ENCODE measurements around the gene FAH. TPM values are rescaled to one million over a fixed set of nuclear protein-coding genes. Genes with fewer than 3 reads are reported as not detected.

FAH gene
- total and polyA plus RNA-seq, 2 donors (not counting 1 experiment from before 2014, with no cell fraction given) = 1.1 to 5.1 TPM

- H3K27ac ChIP-seq (ENCODE audit: low read length in 2 of 2) = no peak overlapping the region
- ATAC-seq (ENCODE audit: low read depth) = no peak
- peak overlapping the region; percentile 68 for H3K9ac ChIP-seq (ENCODE audit: low read length)
- ChIA-PET CTCF (interaction anchor here (0.7 to 2.0 kb wide), 4 partner anchors 16 to 116 kb away, joined by 3 to 4 read pairs (median 4); no protein-coding TSS in a partner anchor), POLR2A (interaction anchor here (0.5 to 2.0 kb wide), 3 partner anchors 92 to 229 kb away, joined by 3 to 10 read pairs (median 7); partner anchors contain the start of gene ZFAND6)
- Mint-ChIP-seq H3K27ac (no peak overlapping the region), H3K4me1 (peaks cover 21% of the 10 kb centered on the region), H3K9me3 (ENCODE audit: insufficient read depth) (no peaks in the 10 kb centered on the region), H3K27me3 (no peaks in the 10 kb centered on the region), H3K4me3 (peak overlapping the region; percentile 81)
- peak overlapping the region; percentile 94 for H3K4me2 ChIP-seq (replicated peaks; ENCODE audit: low read depth, low read length, poor library complexity, severe bottlenecking)
- no peaks in the 10 kb centered on the region for H4K20me1 ChIP-seq (ENCODE audit: control insufficient read depth, insufficient read depth, low read length, poor library complexity, severe bottlenecking)
- no peak for DNase-seq
- peaks cover 8 to 11% of the 10 kb centered on the region in 2 donors for H3K4me1 ChIP-seq (ENCODE audit: control insufficient read depth in 2 of 2, insufficient read depth in 2 of 2, low read length in 2 of 2)
- H3K27me3 ChIP-seq (replicated peaks in 1 of 4; ENCODE audit: control extremely low read depth in 1 of 4, control insufficient read depth in 3 of 4, insufficient read depth in 4 of 4, low read length in 3 of 4) = no peaks in the 10 kb centered on the region
- H3K9me3 ChIP-seq (ENCODE audit: control extremely low read depth in 1 of 3, control insufficient read depth in 2 of 3, insufficient read depth in 1 of 3, low read length in 2 of 3) = no peaks in the 10 kb centered on the region
- H3K79me2 ChIP-seq (ENCODE audit: control insufficient read depth, insufficient read depth, low read length) = no peaks in the 10 kb centered on the region
- 97% methylated on average over 3 of the region's 3 CpGs for WGBS (ENCODE audit: insufficient coverage)
- intact Hi-C loops (cut with micrococcal nuclease) = loop anchor here (5.0 kb wide), 1 partner anchor 174 kb away; no protein-coding TSS in a partner anchor
- no peaks in the 10 kb centered on the region for H3K36me3 ChIP-seq (replicated peaks in 1 of 2; ENCODE audit: control extremely low read depth in 1 of 2, control insufficient read depth in 1 of 2, extremely low read depth in 1 of 2, insufficient read depth in 2 of 2, low read length in 1 of 2)
- H2AFZ ChIP-seq (ENCODE audit: insufficient read depth, low read depth, low read length, poor library complexity, severe bottlenecking) = no peak overlapping the region
- TF ChIP-seq CTCF (IDR thresholded peaks at IDR 0.05) (peak; percentile 12), EZH2 (IDR thresholded peaks at IDR 0.05; ENCODE audit: borderline replicate concordance, insufficient read depth, low read depth, low read length, poor library complexity, severe bottlenecking) (no peak)
- peak overlapping the region in 1 of 5 experiments; percentile 76 for H3K4me3 ChIP-seq (ENCODE audit: control extremely low read depth in 1 of 5, extremely low read depth in 1 of 5, insufficient read depth in 1 of 5, low read depth in 2 of 5, low read length in 4 of 5)
These were observed 1.2 kb upstream of the FAH start for GRCh38 chr15:80151576-80151975.

- peak overlapping the region in 1 of 2 donors; percentile 38 for H3K27ac ChIP-seq (ENCODE audit: low read length in 2 of 2)
- DNase-seq = peak; percentile 89
- CTCF ChIA-PET = interaction anchor here (0.6 to 2.0 kb wide), 5 partner anchors 15 to 1984 kb away, joined by 3 to 4 read pairs (median 3); no protein-coding TSS in a partner anchor
- no peaks in the 10 kb centered on the region for H3K36me3 ChIP-seq (replicated peaks in 1 of 2; ENCODE audit: control extremely low read depth in 1 of 2, control insufficient read depth in 1 of 2, extremely low read depth in 1 of 2, insufficient read depth in 2 of 2, low read length in 1 of 2)
- no peak for TF ChIP-seq EZH2 (IDR thresholded peaks at IDR 0.05; ENCODE audit: borderline replicate concordance, insufficient read depth, low read depth, low read length, poor library complexity, severe bottlenecking)
- TF ChIP-seq CTCF (IDR thresholded peaks at IDR 0.05) = no peak
- peak overlapping the region; percentile 85 for H2AFZ ChIP-seq (ENCODE audit: insufficient read depth, low read depth, low read length, poor library complexity, severe bottlenecking)
- peaks cover 8 to 11% of the 10 kb centered on the region in 2 donors for H3K4me1 ChIP-seq (ENCODE audit: control insufficient read depth in 2 of 2, insufficient read depth in 2 of 2, low read length in 2 of 2)
- peak; percentile 88 for ATAC-seq (ENCODE audit: low read depth)
- Mint-ChIP-seq H3K9me3 (ENCODE audit: insufficient read depth) (no peaks in the 10 kb centered on the region), H3K4me1 (peaks cover 21% of the 10 kb centered on the region), H3K27me3 (no peaks in the 10 kb centered on the region), H3K27ac (peak overlapping the region; percentile 62), H3K4me3 (peak overlapping the region; percentile 94)
- WGBS (ENCODE audit: insufficient coverage) = 4% methylated on average over 15 of the region's 41 CpGs
- no peaks in the 10 kb centered on the region for H3K79me2 ChIP-seq (ENCODE audit: control insufficient read depth, insufficient read depth, low read length)
- POLR2A ChIA-PET = interaction anchor here (0.5 to 2.0 kb wide), 3 partner anchors 93 to 230 kb away, joined by 3 to 10 read pairs (median 7); partner anchors contain the start of gene ZFAND6
- H3K9ac ChIP-seq (ENCODE audit: low read length) = peak overlapping the region; percentile 73
- H3K4me3 ChIP-seq (ENCODE audit: control extremely low read depth in 1 of 5, extremely low read depth in 1 of 5, insufficient read depth in 1 of 5, low read depth in 2 of 5, low read length in 4 of 5) = peak overlapping the region; percentile 6 to 89 (median 77)
- H3K9me3 ChIP-seq (ENCODE audit: control extremely low read depth in 1 of 3, control insufficient read depth in 2 of 3, insufficient read depth in 1 of 3, low read length in 2 of 3) = no peaks in the 10 kb centered on the region
- H4K20me1 ChIP-seq (ENCODE audit: control insufficient read depth, insufficient read depth, low read length, poor library complexity, severe bottlenecking) = no peaks in the 10 kb centered on the region
- no peaks in the 10 kb centered on the region for H3K27me3 ChIP-seq (replicated peaks in 1 of 4; ENCODE audit: control extremely low read depth in 1 of 4, control insufficient read depth in 3 of 4, insufficient read depth in 4 of 4, low read length in 3 of 4)
- intact Hi-C loops (cut with micrococcal nuclease) = loop anchor here (1.0 to 5.0 kb wide), 5 partner anchors 93 to 842 kb away; partner anchors contain the start of genes TMED3 and ZFAND6
- peak overlapping the region; percentile 94 for H3K4me2 ChIP-seq (replicated peaks; ENCODE audit: low read depth, low read length, poor library complexity, severe bottlenecking)
These were observed 461 bp upstream of the FAH start for GRCh38 chr15:80152180-80152895.
